ENCODE data around the gene SPDYA.

The SPDYA gene

GRCh38 chr2:28893488-28893887 lies 82.9 kb downstream of the SPDYA start (continued):
- TF ChIP-seq ZNF777 (tag by site-specific recombination; IDR thresholded peaks at IDR 0.05; ENCODE audit: borderline replicate concordance) (no peak), ZSCAN23 (tag by site-specific recombination; IDR thresholded peaks at IDR 0.05) (no peak)

- H3K4me1 ChIP-seq (ENCODE audit: control insufficient read depth, insufficient read depth, low read length) = peaks cover 21% of the 10 kb centered on the region
- peaks cover 0 to 8% of the 10 kb centered on the region in 2 experiments; a peak in 1 of 3 replicates for H3K36me3 ChIP-seq (ENCODE audit: control insufficient read depth in 2 of 2, insufficient read depth in 1 of 2, low read length in 2 of 2)
- peak within 1 kb of the TSS; percentile 92 for H3K27ac ChIP-seq (ENCODE audit: extremely low read depth, low read depth, low read length)
- ChIA-PET POLR2A (interaction anchor here (0.6 to 2.1 kb wide), 13 partner anchors 9 to 1265 kb away, joined by 3 to 32 read pairs (median 5); partner anchors contain the start of genes TRMT61B and YPEL5), CTCF (interaction anchor here (0.6 kb wide), 1 partner anchor 61 kb away, joined by 4 read pairs; no protein-coding TSS in a partner anchor)
- H3K9me3 ChIP-seq (ENCODE audit: control insufficient read depth, insufficient read depth, low read depth, low read length) = no peaks in the 10 kb centered on the region
- H3K4me3 ChIP-seq (ENCODE audit: low read depth, low read length) = peak within 1 kb of the TSS; percentile 95
- TF ChIP-seq PRDM1 (tag by site-specific recombination; IDR thresholded peaks at IDR 0.05) = no peak
- TF ChIP-seq ZNF513 (tag by site-specific recombination; IDR thresholded peaks at IDR 0.05) = no peak
- TF ChIP-seq ZNF580 (tag by site-specific recombination; IDR thresholded peaks at IDR 0.05) = 0 out of 2 replicates have a peak, but pooled peaks have one; percentile 1
- TF ChIP-seq ZSCAN4 (tag by site-specific recombination; IDR thresholded peaks at IDR 0.05) = no peak
- no peak; the same call in 1 of the 2 replicates for TF ChIP-seq ZIC2 (tag by site-specific recombination; IDR thresholded peaks at IDR 0.05)
- TF ChIP-seq ZNF843 (tag by site-specific recombination; IDR thresholded peaks at IDR 0.05) = no peak
- no peak; the same call in none of the 2 replicates for TF ChIP-seq ZNF629 (tag by site-specific recombination; IDR thresholded peaks at IDR 0.05)
- TF ChIP-seq ZNF561 (tag by site-specific recombination; IDR thresholded peaks at IDR 0.05; ENCODE audit: borderline replicate concordance) = no peak
- TF ChIP-seq ZNF394 (tag by site-specific recombination; IDR thresholded peaks at IDR 0.05; ENCODE audit: borderline replicate concordance) = peak; percentile 20; the same call in 1 of the 2 replicates
- 0 out of 2 replicates have a peak, but pooled peaks have one; percentile 56 for TF ChIP-seq ZNF362 (tag by site-specific recombination; IDR thresholded peaks at IDR 0.05)
- no peak for TF ChIP-seq MZF1 (tag by site-specific recombination; IDR thresholded peaks at IDR 0.05; ENCODE audit: borderline replicate concordance)
- TF ChIP-seq ZBTB48 (tag by site-specific recombination; IDR thresholded peaks at IDR 0.05) = peak; percentile 81
- TF ChIP-seq MEIS1 (CRISPR knock-in tag; IDR thresholded peaks at IDR 0.05; ENCODE audit: borderline replicate concordance) = no peak
- TF ChIP-seq SP3 (tag by site-specific recombination; IDR thresholded peaks at IDR 0.05) = peak; percentile 97
- TF ChIP-seq HOXD13 (CRISPR knock-in tag; IDR thresholded peaks at IDR 0.05; ENCODE audit: borderline replicate concordance) = 0 out of 2 replicates have a peak, but pooled peaks have one; percentile 23
- no peak for TF ChIP-seq ZNF521 (tag by site-specific recombination; IDR thresholded peaks at IDR 0.05)
- no peak for TF ChIP-seq ZNF157 (tag by site-specific recombination; IDR thresholded peaks at IDR 0.05)
- TF ChIP-seq YY2 (tag by site-specific recombination; IDR thresholded peaks at IDR 0.05) = peak; percentile 95
- TF ChIP-seq ZNF768 (tag by site-specific recombination; IDR thresholded peaks at IDR 0.05) = no peak
- TF ChIP-seq GLI4 (tag by site-specific recombination; IDR thresholded peaks at IDR 0.05) = no peak
- TF ChIP-seq BCL11A (tag by site-specific recombination; IDR thresholded peaks at IDR 0.05; ENCODE audit: low read depth) = no peak
- peak; percentile 76; the same call in 1 of the 2 replicates for TF ChIP-seq ZNF610 (tag by site-specific recombination; IDR thresholded peaks at IDR 0.05; ENCODE audit: borderline replicate concordance)
- TF ChIP-seq ZNF558 (tag by site-specific recombination; IDR thresholded peaks at IDR 0.05) = no peak
- TF ChIP-seq HOXC10 (CRISPR knock-in tag; IDR thresholded peaks at IDR 0.05) = no peak
- 0 out of 2 replicates have a peak, but pooled peaks have one; percentile 30 for TF ChIP-seq ZNF677 (tag by site-specific recombination; IDR thresholded peaks at IDR 0.05)
- no peak for TF ChIP-seq IKZF3 (tag by site-specific recombination; IDR thresholded peaks at IDR 0.05)
These were observed 84.0 kb downstream of the SPDYA start, which contains the start of gene WDR43 for GRCh38 chr2:28894470-28895188. Gene WDR43 (plus strand): TSS chr2:28894667. CDS start chr2:28894699, 32 bp downstream.

Data from HEK293 (cell line).